ENCODE results near the gene SNRK.

- TF ChIP-seq CTCF (conservative IDR thresholded peaks at IDR 0.05) (no peak), EZH2 (IDR thresholded peaks at IDR 0.05; ENCODE audit: low read depth) (no peak)
These were observed 60.8 kb downstream of the SNRK start for GRCh38 chr3:43346978-43347749.
